Measurements from ENCODE around the gene RPL10A.

Gene RPL10A

GRCh38 chr6:35481226-35481625 lies 13.0 kb downstream of the RPL10A start:
- ATAC-seq, result no peak
- TF ChIP-seq GLIS3 (CRISPR knock-in tag; IDR thresholded peaks at IDR 0.05) (no peak), ZNF70 (CRISPR knock-in tag; IDR thresholded peaks at IDR 0.05) (no peak), TOX (CRISPR knock-in tag; IDR thresholded peaks at IDR 0.05; ENCODE audit: borderline replicate concordance) (no peak), POU6F1 (CRISPR knock-in tag; IDR thresholded peaks at IDR 0.05; ENCODE audit: borderline replicate concordance, low read depth) (no peak), ZNF565 (CRISPR knock-in tag; conservative IDR thresholded peaks at IDR 0.05; ENCODE audit: low read depth) (no peak), PPARA (CRISPR knock-in tag; IDR thresholded peaks at IDR 0.05; ENCODE audit: borderline replicate concordance) (no peak), SNAI2 (CRISPR knock-in tag; IDR thresholded peaks at IDR 0.05) (no peak), RARB (CRISPR knock-in tag; IDR thresholded peaks at IDR 0.05) (no peak), CSDC2 (CRISPR knock-in tag; IDR thresholded peaks at IDR 0.05) (no peak), ARNTL (CRISPR knock-in tag; IDR thresholded peaks at IDR 0.05; ENCODE audit: borderline replicate concordance, low read depth) (no peak), TCF4 (CRISPR knock-in tag; IDR thresholded peaks at IDR 0.05; ENCODE audit: borderline replicate concordance) (no peak), ZC3H10 (CRISPR knock-in tag; IDR thresholded peaks at IDR 0.05) (no peak), ESRRG (CRISPR knock-in tag; IDR thresholded peaks at IDR 0.05) (no peak), CSRNP3 (CRISPR knock-in tag; IDR thresholded peaks at IDR 0.05) (no peak), ZFP30 (CRISPR knock-in tag; IDR thresholded peaks at IDR 0.05) (no peak), ZFP3 (CRISPR knock-in tag; IDR thresholded peaks at IDR 0.05) (no peak), TSHZ2 (CRISPR knock-in tag; IDR thresholded peaks at IDR 0.05) (no peak)
- TF ChIP-seq, protein P1, sequence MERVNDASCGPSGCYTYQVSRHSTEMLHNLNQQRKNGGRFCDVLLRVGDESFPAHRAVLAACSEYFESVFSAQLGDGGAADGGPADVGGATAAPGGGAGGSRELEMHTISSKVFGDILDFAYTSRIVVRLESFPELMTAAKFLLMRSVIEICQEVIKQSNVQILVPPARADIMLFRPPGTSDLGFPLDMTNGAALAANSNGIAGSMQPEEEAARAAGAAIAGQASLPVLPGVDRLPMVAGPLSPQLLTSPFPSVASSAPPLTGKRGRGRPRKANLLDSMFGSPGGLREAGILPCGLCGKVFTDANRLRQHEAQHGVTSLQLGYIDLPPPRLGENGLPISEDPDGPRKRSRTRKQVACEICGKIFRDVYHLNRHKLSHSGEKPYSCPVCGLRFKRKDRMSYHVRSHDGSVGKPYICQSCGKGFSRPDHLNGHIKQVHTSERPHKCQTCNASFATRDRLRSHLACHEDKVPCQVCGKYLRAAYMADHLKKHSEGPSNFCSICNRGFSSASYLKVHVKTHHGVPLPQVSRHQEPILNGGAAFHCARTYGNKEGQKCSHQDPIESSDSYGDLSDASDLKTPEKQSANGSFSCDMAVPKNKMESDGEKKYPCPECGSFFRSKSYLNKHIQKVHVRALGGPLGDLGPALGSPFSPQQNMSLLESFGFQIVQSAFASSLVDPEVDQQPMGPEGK (CRISPR knock-in tag; IDR thresholded peaks at IDR 0.05; ENCODE audit: borderline replicate concordance), result no peak

DNA sequence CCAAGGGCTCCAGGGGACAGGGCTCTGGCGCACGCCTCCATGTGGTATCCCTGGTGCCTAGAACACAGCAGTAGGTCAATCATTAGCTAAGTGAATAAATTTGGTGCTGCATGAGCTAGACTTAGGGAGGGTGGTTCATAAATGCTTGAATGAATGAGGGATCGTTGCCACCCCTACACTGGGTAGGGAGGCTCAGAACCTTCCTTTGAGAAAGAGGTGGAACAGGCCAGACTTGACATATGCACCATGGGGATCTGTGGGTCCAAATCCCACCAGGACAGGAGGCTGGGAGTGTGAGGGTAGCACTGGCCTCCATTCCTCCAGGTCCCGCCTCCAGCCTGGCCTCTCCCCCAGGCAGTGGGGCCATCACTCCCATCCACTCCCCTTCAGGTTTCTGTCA lies 14.9 kb downstream of the RPL10A start:
- no peak for ATAC-seq
- TF ChIP-seq ISL1 (CRISPR knock-in tag; IDR thresholded peaks at IDR 0.05), result no peak
- TF ChIP-seq BACH2 (CRISPR knock-in tag; IDR thresholded peaks at IDR 0.05; ENCODE audit: borderline replicate concordance), result no peak
- no peak for TF ChIP-seq ZNF565 (CRISPR knock-in tag; conservative IDR thresholded peaks at IDR 0.05; ENCODE audit: low read depth)
- no peak for TF ChIP-seq ESRRG (CRISPR knock-in tag; IDR thresholded peaks at IDR 0.05)
- no peak for TF ChIP-seq TOX (CRISPR knock-in tag; IDR thresholded peaks at IDR 0.05; ENCODE audit: borderline replicate concordance)
- TF ChIP-seq ZNF8 (CRISPR knock-in tag; IDR thresholded peaks at IDR 0.05), result no peak
- no peak for TF ChIP-seq POU6F1 (CRISPR knock-in tag; IDR thresholded peaks at IDR 0.05; ENCODE audit: borderline replicate concordance, low read depth)
- TF ChIP-seq ZFP30 (CRISPR knock-in tag; IDR thresholded peaks at IDR 0.05), result no peak
- TF ChIP-seq SNAI2 (CRISPR knock-in tag; IDR thresholded peaks at IDR 0.05), result no peak
- TF ChIP-seq ZC3H10 (CRISPR knock-in tag; IDR thresholded peaks at IDR 0.05), result no peak
- TF ChIP-seq RARB (CRISPR knock-in tag; IDR thresholded peaks at IDR 0.05), result no peak
- TF ChIP-seq, protein P2, sequence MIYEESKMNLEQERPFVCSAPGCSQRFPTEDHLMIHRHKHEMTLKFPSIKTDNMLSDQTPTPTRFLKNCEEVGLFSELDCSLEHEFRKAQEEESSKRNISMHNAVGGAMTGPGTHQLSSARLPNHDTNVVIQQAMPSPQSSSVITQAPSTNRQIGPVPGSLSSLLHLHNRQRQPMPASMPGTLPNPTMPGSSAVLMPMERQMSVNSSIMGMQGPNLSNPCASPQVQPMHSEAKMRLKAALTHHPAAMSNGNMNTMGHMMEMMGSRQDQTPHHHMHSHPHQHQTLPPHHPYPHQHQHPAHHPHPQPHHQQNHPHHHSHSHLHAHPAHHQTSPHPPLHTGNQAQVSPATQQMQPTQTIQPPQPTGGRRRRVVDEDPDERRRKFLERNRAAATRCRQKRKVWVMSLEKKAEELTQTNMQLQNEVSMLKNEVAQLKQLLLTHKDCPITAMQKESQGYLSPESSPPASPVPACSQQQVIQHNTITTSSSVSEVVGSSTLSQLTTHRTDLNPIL (CRISPR knock-in tag; IDR thresholded peaks at IDR 0.05; ENCODE audit: low read depth), result no peak
- TF ChIP-seq PPARA (CRISPR knock-in tag; IDR thresholded peaks at IDR 0.05; ENCODE audit: borderline replicate concordance), result no peak

Data from SK-N-SH treated with all-trans-retinoic acid at 6 μM for 48 hours (cell line).